SW480 (cell line): Measurements from ENCODE around the gene TSG101.

ENCODE experiments used
- DNase-seq: peaks from one replicate; pipeline ENCODE4 v3.0.0-alpha.2; 2016; ENCODE audit warnings: low spot score

Gene TSG101

DNA sequence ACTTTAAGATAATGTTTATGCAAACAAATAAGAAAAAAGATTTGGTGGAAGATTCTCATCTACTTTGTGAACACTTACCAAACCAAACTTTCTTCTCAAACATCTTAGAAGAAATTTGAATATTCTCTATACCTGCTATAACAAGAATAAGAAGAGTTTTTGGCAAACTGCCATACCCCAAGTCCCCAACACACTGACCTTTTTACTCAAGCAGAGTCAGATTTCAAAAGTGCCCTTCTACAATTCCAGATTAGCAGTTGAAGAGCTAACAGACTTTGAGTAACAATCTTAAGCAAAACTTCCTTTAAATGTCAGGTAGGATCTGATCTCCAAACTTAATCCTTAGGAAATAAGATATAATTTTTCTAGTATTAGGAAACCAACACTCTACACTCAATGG lies 33.9 kb downstream of the TSG101 start:
- no peak for DNase-seq

DNA sequence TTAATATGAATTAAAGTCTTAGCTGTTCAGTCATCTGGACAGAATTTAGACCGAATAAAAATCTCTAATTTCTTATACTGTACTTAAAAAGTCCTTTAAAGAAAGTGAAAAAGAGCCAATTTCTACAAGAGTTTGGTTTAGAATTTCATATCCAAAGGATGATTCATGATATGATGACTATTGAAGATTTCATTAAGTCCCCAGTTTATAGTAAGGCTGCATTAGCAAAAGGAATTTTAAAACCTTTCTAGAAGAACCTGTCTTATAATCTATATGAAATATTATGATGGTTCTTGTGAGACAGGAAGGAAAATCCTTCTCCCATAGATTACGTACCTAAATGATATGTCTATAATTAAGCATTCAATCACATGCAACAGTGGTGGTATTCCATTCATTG lies 34.8 kb downstream of the TSG101 start:
- DNase-seq = no peak

GRCh38 chr11:18490736-18491485 lies 35.8 kb downstream of the TSG101 start:
- no peak for DNase-seq

- DNase-seq = no peak
Measured at GRCh38 chr11:18490319-18490718, 36.4 kb downstream of the TSG101 start.

DNA sequence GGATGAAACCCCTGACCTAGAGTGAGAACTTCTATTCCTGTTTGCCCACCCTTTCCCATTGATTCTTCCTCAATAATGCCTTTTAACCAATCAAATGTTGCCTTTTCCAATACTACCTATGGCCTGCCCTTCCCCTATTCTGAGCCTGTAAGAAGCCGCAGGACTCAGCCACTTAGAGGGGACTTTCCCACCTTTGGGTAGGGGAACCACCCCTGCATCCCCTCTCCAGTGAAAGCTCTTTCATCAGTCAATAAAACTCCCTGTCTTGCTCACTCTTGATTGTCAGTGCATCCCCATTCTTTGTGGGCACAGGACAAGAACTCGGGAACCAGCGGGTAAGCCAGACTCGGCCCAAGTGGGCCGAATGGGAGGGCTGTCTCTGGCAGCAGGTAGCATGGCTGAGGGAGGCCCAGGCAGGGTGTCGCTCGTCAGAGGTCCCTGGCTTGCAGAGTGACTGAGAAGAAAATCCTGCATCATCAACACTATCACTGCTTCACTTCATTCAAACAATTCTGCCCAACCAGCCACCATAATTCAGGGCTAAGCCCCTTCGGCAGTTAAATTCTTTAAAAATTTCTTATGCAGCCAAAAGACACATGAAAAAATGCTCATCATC lies 40.7 kb downstream of the TSG101 start:
- no peak for DNase-seq

- no peak for DNase-seq
Measured at GRCh38 chr11:18479063-18479462, 47.7 kb downstream of the TSG101 start.

DNA sequence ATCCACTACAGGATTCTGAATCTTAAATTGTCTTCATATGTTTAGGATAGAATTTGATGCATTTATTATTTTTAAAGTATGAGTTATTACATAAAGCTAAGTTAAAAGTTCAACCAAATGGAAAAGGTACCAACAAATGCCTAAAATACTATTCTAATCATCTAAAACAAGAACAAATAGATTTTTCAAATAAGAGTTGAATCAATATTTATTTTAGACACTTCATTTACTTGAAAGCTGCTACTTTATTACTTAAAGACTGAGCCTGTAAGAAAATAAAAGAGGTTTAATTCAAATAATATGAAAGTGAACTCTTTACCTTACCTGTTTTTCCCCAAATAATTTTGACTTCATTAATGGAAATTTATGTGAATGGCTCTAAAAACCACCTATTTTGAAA lies 54.2 kb downstream of the TSG101 start:
- no peak for DNase-seq

GRCh38 chr11:18471995-18472394 lies 54.7 kb downstream of the TSG101 start:
- no peak for DNase-seq

GRCh38 chr11:18468961-18469360 lies 57.8 kb downstream of the TSG101 start:
- DNase-seq = no peak

DNA sequence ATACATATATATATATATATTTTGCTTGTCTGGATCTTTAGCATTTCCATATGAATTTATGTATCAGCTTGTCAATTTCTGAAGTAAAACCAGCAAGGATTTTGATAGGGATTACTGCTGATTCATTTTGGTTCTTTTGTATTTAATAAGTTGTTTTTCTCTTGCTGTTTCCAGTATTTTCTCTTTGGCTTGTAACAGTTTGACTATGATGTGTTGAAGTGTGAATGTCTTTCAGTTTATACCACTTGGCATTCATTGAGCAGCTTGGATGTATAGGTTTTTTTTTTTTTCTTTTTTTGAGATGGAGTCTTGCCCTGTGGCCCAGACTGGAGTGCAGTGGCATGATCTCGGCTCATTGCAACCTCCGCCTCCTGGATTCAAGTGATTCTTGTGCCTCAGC lies 58.7 kb downstream of the TSG101 start:
- DNase-seq = no peak

DNA sequence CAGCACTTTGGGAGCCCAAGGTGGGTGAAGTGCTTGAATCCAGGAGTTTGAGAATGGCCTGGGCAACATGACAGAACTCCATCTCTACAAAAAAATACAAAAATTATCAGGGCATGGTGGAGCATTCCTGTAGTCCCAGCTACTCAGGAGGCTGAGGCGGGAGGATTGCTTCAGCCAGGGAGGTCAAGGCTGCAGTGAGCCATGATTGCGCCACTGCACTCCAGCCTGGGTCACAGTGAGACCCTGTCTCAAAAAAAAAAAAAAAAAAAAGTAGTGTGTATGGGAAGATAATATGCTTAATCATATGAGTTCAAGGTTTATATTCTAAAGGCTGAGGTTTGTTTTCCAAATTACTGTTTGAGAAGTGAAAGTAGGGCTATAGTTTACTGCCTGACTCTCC lies 60.3 kb downstream of the TSG101 start:
- DNase-seq = no peak

DNA sequence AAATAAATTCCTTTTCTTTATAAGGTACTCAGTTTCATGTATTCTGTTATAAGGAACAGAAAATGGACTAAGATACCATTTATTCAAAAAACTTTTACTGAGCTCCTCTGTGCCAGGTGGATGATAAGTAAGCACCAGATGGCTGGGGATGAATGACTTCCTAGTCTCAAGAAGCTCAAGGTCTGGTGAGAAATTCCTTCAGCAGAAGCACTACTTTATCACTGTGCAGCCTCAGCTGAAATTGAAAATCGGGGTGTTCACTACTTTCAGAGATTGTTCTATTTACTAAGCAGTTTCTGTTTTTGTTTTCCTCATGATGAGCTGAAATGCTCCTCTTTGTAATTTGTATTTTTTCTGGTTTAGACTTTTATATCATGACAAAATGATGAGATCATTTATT lies 63.3 kb downstream of the TSG101 start:
- no peak for DNase-seq

DNA sequence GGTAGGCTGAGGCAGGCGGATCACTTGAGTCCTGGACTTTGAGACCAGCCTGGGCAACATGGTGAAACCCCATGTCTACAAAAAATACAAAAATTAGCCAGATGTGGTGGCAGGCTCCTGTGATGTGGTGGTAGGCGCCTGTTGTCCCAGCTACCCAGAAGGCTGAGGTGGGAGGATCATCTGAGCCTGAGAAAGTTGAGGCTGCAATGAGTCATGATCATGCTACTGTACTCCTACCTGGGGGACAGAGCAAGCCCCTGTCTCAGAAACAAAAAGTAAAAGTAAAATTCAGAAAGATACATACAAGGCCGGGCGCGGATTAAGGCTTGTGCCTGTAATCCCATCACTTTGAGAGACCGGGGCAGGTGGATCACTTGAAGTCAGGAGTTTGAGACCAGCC lies 64.8 kb downstream of the TSG101 start:
- DNase-seq = no peak

DNA sequence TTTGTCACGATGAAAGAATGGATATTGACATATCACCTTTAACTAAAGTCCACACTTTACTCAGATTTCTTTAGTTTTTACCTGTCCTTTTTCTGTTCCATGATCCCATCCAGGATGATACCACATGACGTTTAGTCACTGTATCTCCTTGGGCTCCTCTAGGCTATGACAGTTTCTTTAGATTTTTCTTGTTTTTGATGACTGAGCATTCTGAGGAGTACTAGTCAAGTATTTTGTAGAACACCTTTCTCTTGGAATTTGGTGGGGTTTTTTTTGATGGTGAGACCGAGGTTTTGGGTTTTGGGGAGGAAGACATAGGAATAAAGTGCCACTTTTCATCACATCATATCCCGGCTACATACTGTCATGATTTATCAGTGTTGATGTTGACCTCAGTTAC lies 67.1 kb downstream of the TSG101 start:
- DNase-seq = no peak

- peak; percentile 62 for DNase-seq
Measured at GRCh38 chr11:18457450-18457849, 69.3 kb downstream of the TSG101 start.

DNA sequence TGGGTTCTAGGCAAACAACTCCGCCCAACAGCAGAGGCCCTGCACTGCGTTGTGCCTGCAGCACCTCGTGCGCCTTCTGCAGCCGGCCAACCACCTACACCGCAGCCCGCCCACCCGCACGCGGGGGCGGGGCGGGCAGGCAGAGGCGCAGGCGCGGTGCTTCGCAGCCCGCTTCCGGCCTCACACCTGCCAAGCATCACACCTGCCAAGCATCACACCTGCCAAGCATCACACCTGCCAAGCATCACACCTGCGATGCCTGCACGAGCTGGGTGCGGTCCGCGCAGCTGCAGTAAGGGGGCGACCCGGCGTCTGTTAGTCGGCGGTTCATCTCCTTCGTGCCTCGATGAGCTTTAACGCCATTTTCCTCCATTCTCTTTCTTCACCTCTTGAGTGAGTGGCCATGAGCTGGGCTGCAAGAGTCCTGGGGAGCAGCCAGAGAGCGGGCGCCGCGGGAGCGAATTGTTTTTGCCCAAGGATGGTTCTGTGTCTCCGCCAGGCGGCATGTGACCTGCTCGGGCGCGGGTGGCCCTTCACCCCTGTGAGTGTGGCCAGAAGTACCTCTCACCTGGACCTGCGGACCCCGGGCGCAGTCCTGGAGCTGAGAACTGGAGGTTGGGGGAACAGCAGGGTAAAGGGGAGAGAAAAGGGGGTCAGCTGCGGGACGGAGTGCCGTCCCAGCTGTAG lies 70.9 kb downstream of the TSG101 start, which contains the start of gene LDHAL6A:
LDHAL6A (plus strand) TSS at position 171 of the 687 bp plus-strand sequence. CDS start 825 bp downstream, outside the sequence.
- DNase-seq = no peak

DNA sequence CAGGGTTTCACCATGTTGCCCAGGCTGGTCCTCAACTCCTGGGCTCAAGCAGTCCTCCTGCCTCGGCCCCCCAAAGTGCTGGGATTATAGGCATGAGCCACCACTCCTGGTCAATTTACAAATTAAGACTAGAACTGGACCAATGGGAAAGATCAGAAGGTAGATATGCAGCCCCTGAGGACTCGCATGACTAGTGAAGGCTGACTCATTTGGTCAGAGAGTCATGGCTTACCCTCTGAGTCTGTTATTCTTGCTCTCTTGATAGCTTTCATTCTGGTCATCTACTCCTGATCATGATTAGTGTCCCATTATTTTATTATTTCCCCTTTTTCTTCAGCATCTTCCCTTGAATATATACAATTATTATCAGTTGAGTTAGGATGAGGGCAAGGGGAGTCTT lies 73.8 kb downstream of the TSG101 start:
- no peak for DNase-seq

- DNase-seq = no peak
Measured at GRCh38 chr11:18449251-18449650, 77.5 kb downstream of the TSG101 start.

DNA sequence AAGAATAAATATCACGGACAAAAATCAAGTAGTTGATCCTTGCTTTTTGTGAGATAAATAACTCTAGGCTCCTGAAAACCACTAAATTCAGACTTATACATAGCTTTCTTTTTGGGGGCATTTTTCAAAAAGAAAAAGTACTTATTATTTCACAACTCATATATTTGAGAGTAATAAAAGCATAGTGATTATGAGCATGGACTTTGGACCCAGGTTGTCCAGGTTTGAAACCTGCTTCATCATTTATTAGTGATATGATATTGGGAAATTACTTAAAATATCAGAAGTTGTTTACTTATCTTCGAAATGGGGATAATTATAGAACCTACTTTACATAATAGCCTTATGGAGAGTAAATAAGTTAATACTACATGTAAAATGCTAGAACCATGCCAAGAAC lies 88.1 kb downstream of the TSG101 start:
- no peak for DNase-seq
